ENCODE data around the gene PCDHGA8.

DNA sequence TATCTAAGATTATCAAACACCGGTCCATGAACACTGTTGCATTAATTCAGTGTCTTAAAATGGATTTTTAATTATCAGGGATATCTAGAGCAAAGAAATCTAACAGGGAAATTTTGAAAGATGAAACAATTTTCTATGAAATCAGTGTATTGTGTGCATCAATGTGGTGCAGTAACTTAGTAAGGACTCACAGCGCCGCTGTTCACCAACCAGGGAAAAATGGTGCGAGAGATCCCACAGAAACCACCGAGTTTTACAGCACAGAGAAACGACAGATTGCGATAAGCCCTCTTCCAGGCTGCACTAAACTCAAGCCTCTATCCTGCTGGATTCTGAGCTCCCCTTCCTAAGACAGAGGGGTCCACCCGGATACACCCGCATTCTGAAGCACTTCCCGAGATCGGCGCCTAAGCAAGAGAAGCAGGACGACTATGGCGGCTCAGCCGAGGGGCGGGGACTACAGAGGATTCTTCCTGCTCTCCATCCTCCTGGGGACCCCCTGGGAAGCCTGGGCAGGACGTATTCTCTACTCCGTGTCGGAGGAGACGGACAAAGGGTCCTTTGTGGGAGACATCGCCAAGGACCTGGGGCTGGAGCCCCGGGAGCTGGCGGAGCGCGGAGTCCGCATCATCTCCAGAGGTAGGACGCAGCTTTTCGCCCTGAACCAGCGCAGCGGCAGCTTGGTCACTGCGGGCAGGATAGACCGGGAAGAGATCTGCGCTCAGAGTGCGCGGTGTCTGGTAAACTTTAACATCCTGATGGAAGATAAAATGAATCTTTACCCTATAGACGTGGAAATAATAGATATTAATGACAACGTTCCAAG lies 9.8 kb upstream of the PCDHGA8 start, which contains the start of gene PCDHGA7:
- no peak for TF ChIP-seq EZH2 (IDR thresholded peaks at IDR 0.05; ENCODE audit: low read length, missing control alignments)
- TF ChIP-seq, protein P1, sequence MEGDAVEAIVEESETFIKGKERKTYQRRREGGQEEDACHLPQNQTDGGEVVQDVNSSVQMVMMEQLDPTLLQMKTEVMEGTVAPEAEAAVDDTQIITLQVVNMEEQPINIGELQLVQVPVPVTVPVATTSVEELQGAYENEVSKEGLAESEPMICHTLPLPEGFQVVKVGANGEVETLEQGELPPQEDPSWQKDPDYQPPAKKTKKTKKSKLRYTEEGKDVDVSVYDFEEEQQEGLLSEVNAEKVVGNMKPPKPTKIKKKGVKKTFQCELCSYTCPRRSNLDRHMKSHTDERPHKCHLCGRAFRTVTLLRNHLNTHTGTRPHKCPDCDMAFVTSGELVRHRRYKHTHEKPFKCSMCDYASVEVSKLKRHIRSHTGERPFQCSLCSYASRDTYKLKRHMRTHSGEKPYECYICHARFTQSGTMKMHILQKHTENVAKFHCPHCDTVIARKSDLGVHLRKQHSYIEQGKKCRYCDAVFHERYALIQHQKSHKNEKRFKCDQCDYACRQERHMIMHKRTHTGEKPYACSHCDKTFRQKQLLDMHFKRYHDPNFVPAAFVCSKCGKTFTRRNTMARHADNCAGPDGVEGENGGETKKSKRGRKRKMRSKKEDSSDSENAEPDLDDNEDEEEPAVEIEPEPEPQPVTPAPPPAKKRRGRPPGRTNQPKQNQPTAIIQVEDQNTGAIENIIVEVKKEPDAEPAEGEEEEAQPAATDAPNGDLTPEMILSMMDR (conservative IDR thresholded peaks at IDR 0.05 in 1 of 2, IDR thresholded peaks at IDR 0.05 in 1 of 2; ENCODE audit: low read depth in 1 of 2, low read length in 2 of 2), result peak; percentile 51
